IPS DF 19.7 (cell line): Measurements from ENCODE around the gene FARSB.
"Not testable (repeated sequence)": the region's sequence is repeated elsewhere in the genome, so short reads cannot be mapped to it uniquely, and the experiment has no call there.

Source experiments
- DNase-seq: peaks from one replicate; pipeline ENCODE4 v3.0.0-alpha.2; 2013; ENCODE audit warnings: low read depth, low spot score

Gene FARSB

DNA sequence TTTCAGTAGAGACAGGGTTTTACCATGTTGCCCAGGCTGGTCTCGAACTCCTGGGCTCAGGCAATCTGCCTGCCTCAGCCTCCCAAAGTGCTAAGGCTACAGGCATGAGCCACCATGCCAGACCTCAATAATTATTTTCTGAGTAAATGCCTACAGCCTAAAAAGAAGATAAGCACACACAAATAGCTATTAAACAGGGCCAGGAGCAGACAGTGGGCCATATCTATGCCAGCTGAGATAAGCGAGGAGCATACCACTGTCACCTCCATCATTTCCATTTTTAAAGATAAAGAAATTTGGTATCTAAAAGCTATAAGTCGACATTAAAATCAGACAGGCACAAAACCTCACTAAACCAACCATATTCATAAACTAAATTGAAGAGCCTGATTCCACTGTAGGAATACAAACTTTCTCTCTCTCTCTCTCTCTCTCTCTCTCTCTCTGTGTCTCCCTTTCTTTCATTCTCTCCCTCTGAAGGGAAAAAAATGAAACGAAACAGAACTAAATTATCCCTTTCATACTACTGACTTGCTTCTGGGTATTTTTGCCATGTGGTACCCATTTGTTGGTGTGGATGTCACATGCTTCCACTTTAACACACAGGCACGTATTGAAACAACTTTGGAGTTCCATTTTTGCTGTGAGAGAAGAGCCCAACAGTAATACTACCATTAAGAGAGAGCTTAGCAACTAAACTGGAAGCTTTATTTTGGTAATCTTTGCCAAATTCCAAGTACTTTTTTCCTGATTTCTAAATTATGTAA is 51.0 kb downstream of the FARSB start:
- no peak for DNase-seq

DNA sequence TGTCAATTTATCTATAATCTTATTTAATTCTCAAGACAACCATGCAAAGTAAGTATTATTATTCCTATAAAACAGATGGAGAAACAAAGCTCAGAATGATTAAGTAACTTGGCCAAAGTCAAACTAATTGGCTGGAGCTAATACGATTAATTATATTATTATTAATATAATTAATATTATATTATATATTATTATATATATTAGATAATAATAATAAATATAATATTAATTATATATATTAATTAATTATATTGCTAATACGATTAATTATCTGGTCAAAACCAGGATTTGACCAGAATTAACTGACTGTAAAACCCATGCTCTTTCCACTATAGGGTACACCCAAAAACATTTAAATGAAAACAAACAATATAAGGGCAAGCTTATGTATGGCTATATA is 52.4 kb downstream of the FARSB start:
- DNase-seq: no peak

DNA sequence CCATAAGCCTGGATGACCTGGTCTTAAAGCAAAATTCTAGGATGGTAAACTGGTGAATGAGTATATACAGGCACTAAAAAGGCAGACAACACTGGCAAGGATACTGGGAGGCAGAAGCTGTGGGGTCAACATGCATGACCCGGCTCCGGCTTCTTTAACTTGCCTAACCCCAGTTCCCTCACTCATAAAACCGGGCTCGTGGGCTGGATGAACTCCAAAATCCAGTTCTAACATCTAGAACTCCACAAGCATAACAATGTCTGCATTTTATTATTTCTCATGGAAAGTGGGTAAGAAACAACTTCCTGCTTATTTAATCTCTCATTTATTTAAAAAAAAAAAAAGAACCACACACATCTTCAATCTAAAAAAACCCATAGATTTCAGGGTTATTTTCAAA is 57.3 kb downstream of the FARSB start:
- DNase-seq: no peak

DNA sequence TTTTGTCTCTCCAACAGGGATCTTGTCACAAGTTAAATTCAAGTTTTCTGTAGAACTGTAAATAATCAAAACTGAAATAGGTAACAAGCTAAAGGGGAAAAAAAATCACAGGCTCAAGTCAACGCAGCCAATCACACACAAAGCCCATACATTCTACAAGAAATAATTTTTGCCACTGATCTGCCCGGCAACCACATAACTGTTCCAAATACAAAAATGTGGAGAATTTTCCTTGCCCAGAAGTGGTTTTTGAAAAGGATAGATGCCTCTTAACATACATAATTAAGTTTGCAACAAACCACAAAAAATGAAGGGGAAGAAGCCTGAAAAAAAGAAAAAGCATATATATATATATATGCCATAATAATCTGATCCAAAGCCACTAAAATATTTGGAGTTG is 60.3 kb downstream of the FARSB start:
- DNase-seq: no peak

GRCh38 chr2:222594679-222595078 is 61.2 kb downstream of the FARSB start:
- DNase-seq: no peak

DNA sequence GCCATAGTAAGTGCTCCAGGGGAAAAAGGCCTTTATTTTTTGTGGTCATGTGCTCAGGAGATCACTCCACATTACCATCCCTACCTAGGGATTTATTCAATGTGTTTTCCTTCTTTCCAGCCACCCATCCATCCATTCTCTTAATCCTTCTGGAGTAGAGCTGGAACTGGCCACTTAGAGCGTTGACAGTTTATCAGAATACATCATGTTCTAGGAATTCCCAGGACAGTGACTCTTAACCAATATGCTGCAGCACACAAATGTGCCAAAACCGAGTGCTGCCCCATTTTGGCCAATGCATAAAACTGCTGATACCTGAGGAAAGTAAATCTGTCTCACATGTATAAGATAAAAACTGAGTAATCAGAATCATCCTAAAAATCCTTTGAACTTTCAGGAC is 63.7 kb downstream of the FARSB start:
- DNase-seq: no peak

- no peak for DNase-seq
Observed at GRCh38 chr2:222591661-222592060, 64.2 kb downstream of the FARSB start.

DNA sequence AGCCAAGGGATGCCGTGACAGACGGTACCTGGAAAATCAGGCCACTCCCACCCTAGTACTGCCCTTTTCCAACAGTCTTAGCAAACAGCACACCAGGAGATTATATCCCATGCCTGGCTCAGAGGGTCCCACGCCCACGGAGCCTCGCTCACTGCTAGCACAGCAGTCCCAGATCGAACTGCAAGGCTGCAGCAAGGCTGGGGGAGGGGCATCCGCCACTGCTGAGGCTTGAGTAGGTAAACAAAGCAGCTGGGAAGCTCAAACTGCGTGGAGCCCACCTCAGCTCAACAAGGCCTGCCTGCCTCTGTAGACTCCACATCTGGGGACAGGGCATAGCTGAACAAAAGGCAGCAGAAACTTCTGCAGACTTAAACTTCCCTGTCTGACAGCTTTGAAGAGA is 71.3 kb downstream of the FARSB start:
- DNase-seq: not testable (repeated sequence)

DNA sequence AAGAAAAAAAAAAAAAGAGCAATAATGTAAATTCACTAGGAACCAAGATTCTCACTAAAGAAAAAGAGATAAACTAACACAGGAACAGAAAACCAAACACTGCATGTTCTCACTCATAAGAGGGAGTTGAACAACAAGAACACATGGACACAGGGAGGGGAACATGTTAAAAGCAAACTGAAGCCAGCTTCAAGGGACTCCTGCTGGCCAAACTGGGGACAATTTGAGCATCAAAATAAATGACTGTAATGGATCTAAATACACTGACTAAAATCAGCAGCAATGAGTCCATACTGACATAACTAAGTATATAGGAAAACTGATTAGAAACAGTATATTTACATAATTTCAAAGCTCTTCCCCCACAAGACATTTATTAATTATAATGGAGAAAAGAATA is 73.0 kb downstream of the FARSB start:
- DNase-seq: no peak

DNA sequence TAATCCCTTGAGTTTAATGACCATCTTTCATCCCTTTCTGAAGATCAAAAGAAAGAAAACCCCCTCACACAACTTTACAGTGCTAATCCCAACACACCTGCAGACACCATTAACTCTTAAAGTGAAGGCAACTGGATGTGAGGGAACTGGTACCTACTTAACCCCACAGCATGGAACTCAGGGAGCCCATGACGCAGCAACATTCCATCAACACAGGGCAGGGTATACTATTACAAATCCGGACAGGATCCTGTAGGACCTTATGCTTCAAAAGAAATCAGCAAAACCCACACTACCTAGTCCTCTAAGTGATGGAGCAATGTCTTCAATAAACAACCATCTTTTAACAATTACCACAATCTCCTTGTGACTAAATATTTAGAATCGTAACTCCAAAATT is 78.6 kb downstream of the FARSB start:
- DNase-seq: no peak

GRCh38 chr2:222576171-222577081 is 79.5 kb downstream of the FARSB start:
- DNase-seq: no peak

DNA sequence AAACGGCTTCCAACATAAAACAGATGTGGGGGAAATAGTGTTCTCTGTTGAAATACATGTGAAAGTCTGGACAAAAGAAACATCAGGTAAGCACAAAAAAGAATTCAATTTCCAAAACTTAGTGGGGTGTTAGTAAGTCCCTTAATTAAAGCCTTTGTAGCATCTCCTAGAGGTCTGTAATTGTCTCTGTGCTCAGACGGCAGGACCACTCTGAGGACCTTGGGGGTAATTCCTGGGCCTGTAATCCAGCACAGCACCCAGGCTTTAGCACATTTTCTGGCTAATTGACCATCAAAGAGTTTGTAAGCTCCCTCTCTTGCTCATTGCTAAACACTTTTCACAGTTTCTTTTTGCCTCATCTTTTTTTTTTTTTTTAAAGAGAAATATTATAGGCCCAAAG is 80.3 kb downstream of the FARSB start:
- no peak for DNase-seq

GRCh38 chr2:222572751-222573174 is 83.1 kb downstream of the FARSB start:
- DNase-seq: no peak

DNA sequence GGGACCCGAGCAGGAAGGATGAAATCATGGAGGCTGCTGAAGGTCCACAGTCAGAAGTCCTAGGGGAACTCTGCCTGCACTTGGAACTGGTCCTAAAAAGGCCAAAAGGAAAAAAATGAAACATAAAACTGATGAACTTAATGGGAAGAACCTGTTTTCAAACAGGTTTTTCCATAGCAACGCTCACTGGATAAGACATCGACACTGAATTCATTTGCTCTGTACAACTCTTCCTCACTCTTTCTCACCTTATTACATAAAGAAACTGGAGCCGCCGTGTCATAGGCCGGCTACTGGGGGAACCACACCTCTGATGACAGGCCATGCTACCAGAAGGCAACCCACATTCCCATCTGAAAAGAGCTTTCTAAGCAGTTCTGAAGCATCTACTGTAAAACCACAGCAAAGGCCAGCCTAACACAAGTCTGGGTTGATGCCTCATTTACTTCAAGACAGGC is 83.6 kb downstream of the FARSB start:
- no peak for DNase-seq

DNA sequence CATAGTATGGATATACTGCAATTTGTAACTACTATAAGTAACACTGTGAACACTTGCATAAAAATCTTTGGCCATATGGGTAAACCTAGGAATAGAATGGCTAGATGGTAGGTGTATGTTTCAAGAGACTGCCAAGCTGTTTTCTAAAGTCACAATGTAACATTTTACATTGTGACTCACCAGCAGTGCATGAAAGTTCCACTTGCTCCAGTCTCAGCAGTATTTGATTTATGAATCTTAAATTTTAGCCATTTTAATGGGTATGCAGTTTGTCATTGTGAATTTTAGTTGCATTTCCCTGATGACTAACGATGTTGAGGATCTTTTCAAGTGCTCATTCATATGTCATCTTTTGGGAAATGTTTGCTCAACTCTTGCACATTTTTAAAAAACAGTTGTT is 86.1 kb downstream of the FARSB start:
- no peak for DNase-seq

DNA sequence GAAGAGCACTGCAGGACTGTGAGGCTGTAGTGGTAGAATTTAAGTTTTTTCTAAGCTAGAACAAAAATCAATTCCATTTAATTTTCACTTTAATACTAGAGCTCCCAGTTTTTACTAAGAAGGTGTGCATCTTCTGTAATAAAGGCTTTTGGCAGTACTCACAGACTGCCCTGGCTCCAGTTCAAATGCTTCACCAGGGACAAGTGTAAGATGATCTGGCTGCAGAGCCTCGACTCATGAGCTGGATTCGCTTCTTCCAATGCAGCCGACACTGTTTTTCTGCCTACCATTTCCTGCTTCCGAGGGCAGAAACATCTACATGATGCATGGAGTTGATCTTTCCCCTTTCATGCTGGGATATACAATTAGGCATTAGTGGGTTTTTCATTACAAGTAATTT is 87.0 kb downstream of the FARSB start:
- no peak for DNase-seq

DNA sequence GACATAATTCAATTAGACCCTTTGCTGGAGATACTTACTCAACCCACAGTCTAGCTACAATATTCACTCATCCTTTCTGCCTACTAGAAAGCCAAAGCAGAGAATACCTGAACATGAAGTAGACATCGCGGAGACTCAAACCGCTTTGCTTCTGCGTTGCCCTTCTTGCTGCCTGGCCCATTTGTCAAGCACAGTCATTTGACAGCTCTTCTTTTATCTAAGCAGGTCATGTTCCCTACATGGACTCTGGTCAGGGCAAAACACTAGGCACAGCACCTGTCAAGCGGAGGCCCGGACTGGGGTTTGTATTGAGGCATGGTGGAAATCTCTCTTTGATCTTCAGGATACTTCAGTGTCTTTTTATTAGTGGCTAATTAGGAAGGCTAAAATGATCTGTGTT is 89.7 kb downstream of the FARSB start:
- no peak for DNase-seq

GRCh38 chr2:222563936-222564335 is 92.0 kb downstream of the FARSB start:
- no peak for DNase-seq

DNA sequence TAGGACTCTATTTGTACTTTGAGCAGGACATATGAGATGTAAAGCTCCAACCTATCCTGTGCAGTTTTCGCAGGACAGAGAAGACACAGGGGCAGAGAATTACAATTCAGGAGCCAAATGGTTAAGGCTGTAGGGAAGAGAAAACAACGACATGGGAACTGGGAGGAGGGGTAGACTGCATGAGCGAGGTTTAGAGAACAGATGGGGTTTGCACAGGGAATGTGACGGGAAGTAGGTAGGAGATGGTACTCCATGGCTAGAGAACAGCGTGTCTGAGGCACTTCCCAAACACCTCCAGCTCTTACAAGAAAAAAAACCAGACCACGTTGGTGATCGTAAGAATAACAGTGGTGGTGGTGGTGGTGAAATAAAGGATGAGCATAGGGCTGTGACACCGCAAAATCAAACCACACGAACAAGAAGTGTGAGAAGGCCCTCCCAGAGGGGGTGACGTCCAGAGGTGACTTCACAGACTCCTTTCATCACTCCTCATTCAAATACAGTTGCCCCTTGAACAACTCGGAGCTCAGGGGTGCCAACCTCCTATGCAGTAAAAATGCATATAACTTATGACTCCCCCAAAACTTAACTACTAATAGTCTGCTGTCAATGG is 92.7 kb downstream of the FARSB start:
- DNase-seq: no peak

DNA sequence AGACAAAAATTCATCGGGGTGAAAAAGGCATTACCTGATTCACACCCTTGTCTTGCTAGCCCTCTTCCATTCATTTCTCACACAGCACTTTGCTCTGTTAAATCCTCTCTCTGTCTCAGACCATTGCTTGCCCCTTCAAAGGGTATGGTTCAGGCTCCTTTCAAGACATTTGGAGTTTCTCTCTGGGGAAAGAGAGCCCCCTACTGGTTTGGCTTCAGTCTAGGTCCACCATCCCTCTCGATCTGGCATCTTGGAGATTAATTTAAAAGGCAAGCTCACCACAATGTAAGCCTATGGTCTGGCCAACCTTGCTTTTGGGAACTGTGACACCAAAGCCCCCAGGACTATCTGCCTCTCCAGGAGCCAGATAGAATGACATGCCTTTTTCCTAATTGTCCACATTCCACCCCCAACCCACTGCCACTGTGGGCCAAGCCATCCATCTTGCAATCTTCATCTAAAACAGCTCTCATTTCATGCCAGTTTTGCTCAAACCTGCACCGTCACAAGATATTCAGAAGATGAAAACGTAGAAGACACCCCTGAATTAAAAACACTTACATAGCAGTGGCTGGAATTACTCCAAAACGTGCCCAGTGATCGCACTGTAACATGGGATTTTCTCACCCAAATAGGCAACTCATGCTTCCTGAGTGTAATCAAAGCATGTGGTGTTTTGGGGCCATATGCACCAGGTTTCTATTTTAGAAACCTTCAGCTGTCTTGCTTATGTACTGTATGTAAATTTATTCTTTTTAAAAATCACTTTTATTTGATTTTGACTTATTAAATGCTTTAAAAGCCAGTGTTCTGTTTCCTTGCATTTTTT is 93.9 kb downstream of the FARSB start:
- DNase-seq: peak; percentile 52

GRCh38 chr2:222561151-222561550 is 94.7 kb downstream of the FARSB start:
- DNase-seq: no peak

- DNase-seq: no peak
Observed at GRCh38 chr2:222554517-222554916, 101.4 kb downstream of the FARSB start.
